PFSK-1 (cell line): ENCODE results near the gene WNK1.

Experiments
- FOXP2 ChIP-seq: optimal IDR thresholded peaks from 2 replicates; pipeline ENCODE3; 2011; ENCODE audit warnings: borderline replicate concordance, control low read depth, inconsistent platforms; ENCODE audit not compliant: insufficient read depth; ENCODE audit errors: extremely low read length, extremely low read depth
- POLR2AphosphoS5 ChIP-seq: IDR thresholded peaks from 2 replicates; pipeline ENCODE4 v1.6.1; 2012; ENCODE audit warnings: low read depth, mild to moderate bottlenecking, control low read depth, low read length, moderate library complexity
- SIN3A ChIP-seq: IDR thresholded peaks from 2 replicates; pipeline ENCODE4 v1.6.1; 2012; ENCODE audit warnings: mild to moderate bottlenecking, low read length, moderate library complexity, borderline replicate concordance; ENCODE audit not compliant: insufficient read depth
- TAF1 ChIP-seq: IDR thresholded peaks from 2 replicates; pipeline ENCODE4 v1.6.1; 2012; ENCODE audit warnings: low read length, control low read depth, borderline replicate concordance; ENCODE audit not compliant: insufficient read depth
- TF ChIP-seq, protein P1 (sequence below), 2 experiments: IDR thresholded peaks; 2 replicates each; pipeline versions ENCODE4 v1.6.1 to v1.8.0; 2011 to 2012; ENCODE audit warnings: low read depth in 2 of 2, low read length in 2 of 2, control low read depth in 1 of 2, inconsistent platforms in 1 of 2, mild to moderate bottlenecking in 1 of 2, moderate library complexity in 1 of 2; ENCODE audit not compliant: insufficient read depth in 1 of 2

Gene WNK1

DNA sequence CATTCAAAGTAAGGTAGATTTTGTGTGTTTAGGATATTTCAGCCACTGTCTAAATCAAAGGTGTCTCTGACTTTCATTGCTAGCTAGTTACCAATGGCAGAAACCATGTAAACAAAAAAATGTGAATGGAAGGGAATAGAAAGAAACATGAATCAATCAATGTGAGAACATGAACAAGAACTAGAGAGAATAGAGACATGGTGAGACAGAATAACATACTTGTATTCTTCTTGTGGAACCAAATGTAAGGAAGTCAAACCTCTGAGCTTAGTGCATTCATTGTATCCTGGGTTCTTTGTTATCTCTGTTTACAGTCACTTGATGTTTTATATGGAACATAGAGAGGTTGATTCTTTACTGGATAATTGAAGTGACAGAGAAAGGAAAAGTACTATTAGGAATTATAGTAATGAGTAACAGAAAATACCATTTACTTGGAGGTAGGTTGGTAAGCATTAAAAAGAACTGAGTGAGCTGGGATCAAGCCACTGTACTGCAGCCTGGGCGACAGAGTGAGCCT lies 2.6 kb upstream of the WNK1 start:
- TF ChIP-seq FOXP2 (no peak), TAF1 (no peak), POLR2AphosphoS5 (no peak)

DNA sequence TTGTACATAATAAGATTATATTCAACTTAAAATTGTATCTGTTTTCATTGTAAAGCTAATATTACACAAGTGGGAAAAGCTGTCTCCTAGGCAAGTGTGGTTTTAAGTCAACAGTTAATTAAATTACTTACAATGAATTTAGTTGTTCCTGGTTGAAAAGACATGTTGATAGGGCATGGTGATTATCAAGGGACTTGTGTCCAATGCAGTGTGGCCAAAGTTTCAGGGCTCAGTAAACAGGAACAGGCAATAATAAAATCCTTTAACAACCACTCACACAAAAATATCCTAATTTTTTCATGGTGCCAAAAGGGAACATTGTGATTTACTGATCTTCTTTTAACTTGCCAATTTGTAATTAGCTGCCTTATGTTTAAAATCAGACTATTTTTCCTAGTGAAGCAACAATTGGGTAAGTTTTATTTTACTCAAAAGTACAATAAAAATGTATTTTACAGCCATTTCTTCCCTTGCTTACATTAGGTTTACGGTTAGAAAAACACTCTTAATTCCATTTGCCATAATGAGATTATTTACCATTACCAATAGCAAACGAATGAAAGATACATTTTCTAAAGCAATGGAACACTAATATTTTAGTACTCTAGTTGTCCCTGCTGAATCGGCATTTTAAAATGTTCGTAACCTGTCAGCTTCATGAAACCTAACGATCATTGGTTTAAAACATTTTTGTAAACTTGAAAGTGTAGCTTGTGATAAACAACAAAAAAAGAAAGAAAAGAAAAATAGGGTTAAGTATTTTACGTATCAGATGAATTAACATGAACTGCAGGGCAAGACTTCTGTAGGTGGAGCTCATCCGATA lies 1.8 kb upstream of the WNK1 start:
- TF ChIP-seq TAF1: no peak
- TF ChIP-seq FOXP2: no peak
- no peak for TF ChIP-seq SIN3A
- TF ChIP-seq, protein P1, sequence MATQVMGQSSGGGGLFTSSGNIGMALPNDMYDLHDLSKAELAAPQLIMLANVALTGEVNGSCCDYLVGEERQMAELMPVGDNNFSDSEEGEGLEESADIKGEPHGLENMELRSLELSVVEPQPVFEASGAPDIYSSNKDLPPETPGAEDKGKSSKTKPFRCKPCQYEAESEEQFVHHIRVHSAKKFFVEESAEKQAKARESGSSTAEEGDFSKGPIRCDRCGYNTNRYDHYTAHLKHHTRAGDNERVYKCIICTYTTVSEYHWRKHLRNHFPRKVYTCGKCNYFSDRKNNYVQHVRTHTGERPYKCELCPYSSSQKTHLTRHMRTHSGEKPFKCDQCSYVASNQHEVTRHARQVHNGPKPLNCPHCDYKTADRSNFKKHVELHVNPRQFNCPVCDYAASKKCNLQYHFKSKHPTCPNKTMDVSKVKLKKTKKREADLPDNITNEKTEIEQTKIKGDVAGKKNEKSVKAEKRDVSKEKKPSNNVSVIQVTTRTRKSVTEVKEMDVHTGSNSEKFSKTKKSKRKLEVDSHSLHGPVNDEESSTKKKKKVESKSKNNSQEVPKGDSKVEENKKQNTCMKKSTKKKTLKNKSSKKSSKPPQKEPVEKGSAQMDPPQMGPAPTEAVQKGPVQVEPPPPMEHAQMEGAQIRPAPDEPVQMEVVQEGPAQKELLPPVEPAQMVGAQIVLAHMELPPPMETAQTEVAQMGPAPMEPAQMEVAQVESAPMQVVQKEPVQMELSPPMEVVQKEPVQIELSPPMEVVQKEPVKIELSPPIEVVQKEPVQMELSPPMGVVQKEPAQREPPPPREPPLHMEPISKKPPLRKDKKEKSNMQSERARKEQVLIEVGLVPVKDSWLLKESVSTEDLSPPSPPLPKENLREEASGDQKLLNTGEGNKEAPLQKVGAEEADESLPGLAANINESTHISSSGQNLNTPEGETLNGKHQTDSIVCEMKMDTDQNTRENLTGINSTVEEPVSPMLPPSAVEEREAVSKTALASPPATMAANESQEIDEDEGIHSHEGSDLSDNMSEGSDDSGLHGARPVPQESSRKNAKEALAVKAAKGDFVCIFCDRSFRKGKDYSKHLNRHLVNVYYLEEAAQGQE (IDR thresholded peaks at IDR 0.05; ENCODE audit: insufficient read depth in 1 of 2, low read depth in 2 of 2, low read length in 2 of 2): no peak
- TF ChIP-seq POLR2AphosphoS5: no peak

DNA sequence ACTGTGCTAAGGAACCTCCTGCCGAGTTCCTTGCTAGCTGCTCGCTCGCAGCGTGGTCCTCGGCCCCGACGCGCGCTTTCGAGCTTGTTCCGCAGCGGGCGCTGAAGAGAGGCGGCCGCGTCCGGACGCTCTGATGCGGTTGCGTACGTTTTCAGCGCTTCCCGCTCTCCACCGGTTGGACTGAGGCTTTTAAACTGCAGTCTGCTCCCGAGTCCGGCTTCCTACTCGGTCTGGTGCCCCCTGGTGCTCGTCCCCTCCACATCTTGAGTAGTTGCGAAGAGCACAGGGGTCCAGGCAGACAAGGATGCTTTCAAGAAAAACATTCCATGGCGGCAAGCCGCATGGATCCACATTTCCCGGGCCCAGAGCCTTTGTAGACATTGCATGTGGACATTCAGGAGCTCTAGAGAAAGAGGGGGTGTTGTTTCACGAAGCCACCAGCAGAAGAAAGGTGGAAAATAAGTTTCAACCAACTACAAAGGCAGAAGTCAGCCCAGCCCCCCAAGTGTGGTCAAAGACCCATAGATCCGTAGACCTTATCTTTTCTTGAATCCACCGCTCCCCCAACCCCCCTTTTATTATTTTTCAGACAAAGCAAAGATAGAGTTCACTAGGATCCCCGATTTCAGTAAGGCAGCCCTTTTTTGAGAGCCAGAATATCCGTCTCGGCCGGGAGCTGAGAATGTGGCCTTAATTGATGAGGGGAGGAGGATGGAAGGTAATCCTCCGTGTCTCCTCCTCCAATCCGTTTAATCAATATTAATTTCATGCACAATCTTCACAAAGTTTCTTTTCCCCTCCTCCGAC lies 984 bp upstream of the WNK1 start:
- TF ChIP-seq SIN3A (peak; percentile 76; the same call in 1 of the 2 replicates), FOXP2 (no peak), TAF1 (peak; percentile 69; the same call in 1 of the 2 replicates), POLR2AphosphoS5 (peak; percentile 61)
- TF ChIP-seq, protein P1 (IDR thresholded peaks at IDR 0.05; ENCODE audit: insufficient read depth in 1 of 2, low read depth in 2 of 2, low read length in 2 of 2): 0 out of 4 replicates have a peak, but pooled peaks of 1 of the 2 experiments have one; percentile 31

GRCh38 chr12:752695-753610 lies 574 bp downstream of the WNK1 start:
- TF ChIP-seq FOXP2 (no peak), SIN3A (no peak), TAF1 (no peak), POLR2AphosphoS5 (no peak)
- TF ChIP-seq, protein P1 (IDR thresholded peaks at IDR 0.05; ENCODE audit: insufficient read depth in 1 of 2, low read depth in 2 of 2, low read length in 2 of 2): no peak
